Measurements from ENCODE around the gene SPOUT1. TPM values are rescaled to one million over a fixed set of nuclear protein-coding genes. Genes with fewer than 3 reads are reported as not detected.

SPOUT1 gene
- total and polyA plus RNA-seq, 2 of the 13 experiments (the other 11 are each of a cell fraction or from before 2014, with no cell fraction given) = 39.0 to 45.8 TPM

- TF ChIP-seq FOXJ3 (CRISPR knock-in tag; IDR thresholded peaks at IDR 0.05; ENCODE audit: borderline replicate concordance) = peak; percentile 12; the same call in 1 of the 2 replicates
- no peak for TF ChIP-seq BRD4 (CRISPR knock-in tag; IDR thresholded peaks at IDR 0.05)
- peak; percentile 34 for TF ChIP-seq PTBP1 (IDR thresholded peaks at IDR 0.05; ENCODE audit: low read depth, low read length, poor library complexity, severe bottlenecking)
- peak; percentile 81 for TF ChIP-seq ZNF614 (CRISPR knock-in tag; IDR thresholded peaks at IDR 0.05; ENCODE audit: borderline replicate concordance)
- TF ChIP-seq ZMAT3 (CRISPR knock-in tag; conservative IDR thresholded peaks at IDR 0.05) = no peak
- no peak for TF ChIP-seq THRA (CRISPR knock-in tag; IDR thresholded peaks at IDR 0.05; ENCODE audit: borderline replicate concordance)
- peak; percentile 32 for TF ChIP-seq BRF2 (CRISPR knock-in tag; IDR thresholded peaks at IDR 0.05)
- no peak for TF ChIP-seq NFIB (CRISPR knock-in tag; IDR thresholded peaks at IDR 0.05; ENCODE audit: borderline replicate concordance)
- TF ChIP-seq, protein P1, sequence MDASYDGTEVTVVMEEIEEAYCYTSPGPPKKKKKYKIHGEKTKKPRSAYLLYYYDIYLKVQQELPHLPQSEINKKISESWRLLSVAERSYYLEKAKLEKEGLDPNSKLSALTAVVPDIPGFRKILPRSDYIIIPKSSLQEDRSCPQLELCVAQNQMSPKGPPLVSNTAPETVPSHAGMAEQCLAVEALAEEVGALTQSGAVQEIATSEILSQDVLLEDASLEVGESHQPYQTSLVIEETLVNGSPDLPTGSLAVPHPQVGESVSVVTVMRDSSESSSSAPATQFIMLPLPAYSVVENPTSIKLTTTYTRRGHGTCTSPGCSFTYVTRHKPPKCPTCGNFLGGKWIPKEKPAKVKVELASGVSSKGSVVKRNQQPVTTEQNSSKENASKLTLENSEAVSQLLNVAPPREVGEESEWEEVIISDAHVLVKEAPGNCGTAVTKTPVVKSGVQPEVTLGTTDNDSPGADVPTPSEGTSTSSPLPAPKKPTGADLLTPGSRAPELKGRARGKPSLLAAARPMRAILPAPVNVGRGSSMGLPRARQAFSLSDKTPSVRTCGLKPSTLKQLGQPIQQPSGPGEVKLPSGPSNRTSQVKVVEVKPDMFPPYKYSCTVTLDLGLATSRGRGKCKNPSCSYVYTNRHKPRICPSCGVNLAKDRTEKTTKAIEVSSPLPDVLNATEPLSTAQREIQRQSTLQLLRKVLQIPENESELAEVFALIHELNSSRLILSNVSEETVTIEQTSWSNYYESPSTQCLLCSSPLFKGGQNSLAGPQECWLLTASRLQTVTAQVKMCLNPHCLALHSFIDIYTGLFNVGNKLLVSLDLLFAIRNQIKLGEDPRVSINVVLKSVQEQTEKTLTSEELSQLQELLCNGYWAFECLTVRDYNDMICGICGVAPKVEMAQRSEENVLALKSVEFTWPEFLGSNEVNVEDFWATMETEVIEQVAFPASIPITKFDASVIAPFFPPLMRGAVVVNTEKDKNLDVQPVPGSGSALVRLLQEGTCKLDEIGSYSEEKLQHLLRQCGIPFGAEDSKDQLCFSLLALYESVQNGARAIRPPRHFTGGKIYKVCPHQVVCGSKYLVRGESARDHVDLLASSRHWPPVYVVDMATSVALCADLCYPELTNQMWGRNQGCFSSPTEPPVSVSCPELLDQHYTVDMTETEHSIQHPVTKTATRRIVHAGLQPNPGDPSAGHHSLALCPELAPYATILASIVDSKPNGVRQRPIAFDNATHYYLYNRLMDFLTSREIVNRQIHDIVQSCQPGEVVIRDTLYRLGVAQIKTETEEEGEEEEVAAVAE (CRISPR knock-in tag; IDR thresholded peaks at IDR 0.05; ENCODE audit: borderline replicate concordance) = no peak
- TF ChIP-seq ZNF282 (IDR thresholded peaks at IDR 0.05; ENCODE audit: partially characterized antibody) = no peak
- TF ChIP-seq ZSCAN22 (CRISPR knock-in tag; IDR thresholded peaks at IDR 0.05) = no peak
- no peak for TF ChIP-seq ZFP36 (IDR thresholded peaks at IDR 0.05; ENCODE audit: borderline replicate concordance, low read depth, low read length, partially characterized antibody)
- TF ChIP-seq RFX5 (IDR thresholded peaks at IDR 0.05; ENCODE audit: low read depth, low read length) = 0 out of 2 replicates have a peak, but pooled peaks have one; percentile 39
- no peak for TF ChIP-seq MED8 (CRISPR knock-in tag; IDR thresholded peaks at IDR 0.05; ENCODE audit: insufficient replicate concordance)
- no peak for TF ChIP-seq ZNF101 (CRISPR knock-in tag; IDR thresholded peaks at IDR 0.05; ENCODE audit: borderline replicate concordance, low read depth)
- TF ChIP-seq, protein P2, sequence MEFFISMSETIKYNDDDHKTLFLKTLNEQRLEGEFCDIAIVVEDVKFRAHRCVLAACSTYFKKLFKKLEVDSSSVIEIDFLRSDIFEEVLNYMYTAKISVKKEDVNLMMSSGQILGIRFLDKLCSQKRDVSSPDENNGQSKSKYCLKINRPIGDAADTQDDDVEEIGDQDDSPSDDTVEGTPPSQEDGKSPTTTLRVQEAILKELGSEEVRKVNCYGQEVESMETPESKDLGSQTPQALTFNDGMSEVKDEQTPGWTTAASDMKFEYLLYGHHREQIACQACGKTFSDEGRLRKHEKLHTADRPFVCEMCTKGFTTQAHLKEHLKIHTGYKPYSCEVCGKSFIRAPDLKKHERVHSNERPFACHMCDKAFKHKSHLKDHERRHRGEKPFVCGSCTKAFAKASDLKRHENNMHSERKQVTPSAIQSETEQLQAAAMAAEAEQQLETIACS (CRISPR knock-in tag; IDR thresholded peaks at IDR 0.05) = no peak
- no peak for TF ChIP-seq ZHX1 (CRISPR knock-in tag; IDR thresholded peaks at IDR 0.05; ENCODE audit: low read depth)
- TF ChIP-seq ZNF619 (CRISPR knock-in tag; IDR thresholded peaks at IDR 0.05) = no peak
These were observed 11.3 kb downstream of the SPOUT1 start, which contains the start of gene ENDOG (continued) for GRCh38 chr9:128818099-128818838.
